ENCODE results near the gene GRB2.

- TF ChIP-seq EP300 (IDR thresholded peaks at IDR 0.05; ENCODE audit: borderline replicate concordance in 1 of 2, control insufficient read depth in 1 of 2, low read depth in 2 of 2, low read length in 2 of 2) = no peak
- TF ChIP-seq POLR2A (IDR thresholded peaks at IDR 0.05; ENCODE audit: low read depth, low read length) = peak; percentile 41; the same call in 1 of the 2 replicates
- no peak for TF ChIP-seq JUND (IDR thresholded peaks at IDR 0.05; ENCODE audit: low read depth, low read length)
- no peak for TF ChIP-seq BMI1 (IDR thresholded peaks at IDR 0.05; ENCODE audit: borderline replicate concordance)
- TF ChIP-seq, protein P1, sequence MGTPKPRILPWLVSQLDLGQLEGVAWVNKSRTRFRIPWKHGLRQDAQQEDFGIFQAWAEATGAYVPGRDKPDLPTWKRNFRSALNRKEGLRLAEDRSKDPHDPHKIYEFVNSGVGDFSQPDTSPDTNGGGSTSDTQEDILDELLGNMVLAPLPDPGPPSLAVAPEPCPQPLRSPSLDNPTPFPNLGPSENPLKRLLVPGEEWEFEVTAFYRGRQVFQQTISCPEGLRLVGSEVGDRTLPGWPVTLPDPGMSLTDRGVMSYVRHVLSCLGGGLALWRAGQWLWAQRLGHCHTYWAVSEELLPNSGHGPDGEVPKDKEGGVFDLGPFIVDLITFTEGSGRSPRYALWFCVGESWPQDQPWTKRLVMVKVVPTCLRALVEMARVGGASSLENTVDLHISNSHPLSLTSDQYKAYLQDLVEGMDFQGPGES (IDR thresholded peaks at IDR 0.05) = no peak
Observed at GRCh38 chr17:75273977-75274708, 131.3 kb downstream of the GRB2 start.

Data from GM12878 (cell line).